Endothelial cell of umbilical vein (primary cell): ENCODE measurements around the gene PKDCC. TPM values are rescaled to one million over a fixed set of nuclear protein-coding genes. Genes with fewer than 3 reads are reported as not detected.
"Not testable (repeated sequence)": the region's sequence is repeated elsewhere in the genome, so short reads cannot be mapped to it uniquely, and the experiment has no call there.

ENCODE experiments used
- BruUV-seq: library from RNA; stranded (reverse); fragments of 400-500 nt; replicated peaks from 2 replicates; lab custom pipeline; 2021; lab: Mats Ljungman, UMichigan
- CTCF ChIA-PET: fragments of 300-600, 350-600 bp; sonication (Branson Sonifier 250); formaldehyde crosslinking; loops from one replicate; lab custom pipeline; 2021; ENCODE audit warnings: antibody characterized with exemption, inconsistent platforms; lab: Charles Lee
- POLR2A ChIA-PET: fragments of 300-600, 350-600 bp; sonication (Branson Sonifier 250); formaldehyde crosslinking; loops from one replicate; lab custom pipeline; 2021; ENCODE audit warnings: antibody characterized with exemption, inconsistent platforms; lab: Charles Lee
- DNase-seq: peaks from one replicate; pipeline ENCODE4 v3.0.0-alpha.2; 2011; ENCODE audit warnings: low read depth, low spot score
- FAIRE-seq: peaks from 2 replicates; lab custom pipeline; 2011; peaks lifted over from hg19 to GRCh38; lab: Jason Lieb, UNC
- H2AFZ ChIP-seq: 2 replicates; pipeline ENCODE4 v1.6.0; 2012; ENCODE audit warnings: low read depth, low read length, control low read depth, inconsistent platforms
- H3K27ac ChIP-seq: 2 replicates; pipeline ENCODE4 v1.5.1; 2011; ENCODE audit warnings: low read depth, mild to moderate bottlenecking, control low read depth, low read length, moderate library complexity; ENCODE audit not compliant: insufficient read depth
- H3K27me3 ChIP-seq, 2 experiments: 2 replicates each; pipeline versions ENCODE4 v1.6.0 to v1.6.1; 2011; ENCODE audit warnings: low read length in 2 of 2, mixed read lengths in 1 of 2; ENCODE audit not compliant: control insufficient read depth in 2 of 2, insufficient read depth in 2 of 2
- H3K36me3 ChIP-seq, 2 experiments: 2 replicates in 1 of 2; 3 replicates in 1 of 2; pipeline ENCODE4 v1.5.1; 2011; ENCODE audit warnings: low read length in 2 of 2, mild to moderate bottlenecking in 1 of 2, moderate library complexity in 1 of 2; ENCODE audit not compliant: control insufficient read depth in 2 of 2, insufficient read depth in 2 of 2; ENCODE audit errors: extremely low read depth in 1 of 2
- H3K4me1 ChIP-seq: 3 replicates; pipeline ENCODE4 v1.5.1; 2011; ENCODE audit warnings: mild to moderate bottlenecking, low read length; ENCODE audit not compliant: control insufficient read depth, insufficient read depth; ENCODE audit errors: extremely low read depth
- H3K4me2 ChIP-seq: 2 replicates; pipeline ENCODE4 v1.6.1; 2011; ENCODE audit warnings: low read length, control low read depth, mixed read lengths; ENCODE audit not compliant: insufficient read depth
- H3K4me3 ChIP-seq, 3 experiments: fragments of 200-600 bp in 1 of 3; sonication (generic), shearing (Covaris generic) in 1 of 3; replicated peaks in 1 of 3; 2 replicates each; pipeline ENCODE4 v1.5.1; 2011 to 2016; ENCODE audit warnings: control low read depth in 3 of 3, low read length in 3 of 3, mild to moderate bottlenecking in 2 of 3, inconsistent platforms in 1 of 3, low read depth in 1 of 3, moderate library complexity in 1 of 3; ENCODE audit not compliant: insufficient read depth in 1 of 3
- H3K79me2 ChIP-seq: 2 replicates; pipeline ENCODE4 v1.6.0; 2012; ENCODE audit warnings: low read length, inconsistent platforms; ENCODE audit not compliant: control insufficient read depth, insufficient read depth
- H3K9ac ChIP-seq: replicated peaks from 2 replicates; pipeline ENCODE3; 2011; ENCODE audit warnings: low read length, control low read depth; ENCODE audit not compliant: insufficient read depth; ENCODE audit errors: extremely low read depth
- H3K9me1 ChIP-seq: replicated peaks from 3 replicates; pipeline ENCODE4 v1.6.0; 2011; ENCODE audit warnings: mild to moderate bottlenecking, low read length; ENCODE audit not compliant: control insufficient read depth, insufficient read depth; ENCODE audit errors: extremely low read depth
- H3K9me3 ChIP-seq: replicated peaks from 2 replicates; pipeline ENCODE4 v1.5.1; 2012; ENCODE audit warnings: low read length, inconsistent platforms; ENCODE audit not compliant: control insufficient read depth, insufficient read depth
- H4K20me1 ChIP-seq: replicated peaks from 2 replicates; pipeline ENCODE3; 2011; ENCODE audit warnings: mild to moderate bottlenecking, low read length; ENCODE audit not compliant: control insufficient read depth, insufficient read depth; ENCODE audit errors: extremely low read depth
- CTCF ChIP-seq, 2 donors: IDR thresholded peaks; 1 replicate in 1 of 2; 2 replicates in 1 of 2; pipeline ENCODE4 v1.5.1; 2011; ENCODE audit warnings: low read length in 2 of 2, mild to moderate bottlenecking in 2 of 2, moderate library complexity in 2 of 2, control low read depth in 1 of 2, inconsistent platforms in 1 of 2, low read depth in 1 of 2; ENCODE audit not compliant: insufficient read depth in 1 of 2; ENCODE audit errors: extremely low read depth in 1 of 2
- EZH2 ChIP-seq: IDR thresholded peaks from 2 replicates; pipeline ENCODE4 v1.6.1; 2012; ENCODE audit warnings: borderline replicate concordance, low read depth, mild to moderate bottlenecking, moderate library complexity, low read length, inconsistent platforms; ENCODE audit not compliant: severe bottlenecking
- FOS ChIP-seq: IDR thresholded peaks from 2 replicates; pipeline ENCODE4 v1.6.1; 2011; ENCODE audit warnings: mild to moderate bottlenecking, low read length, moderate library complexity, borderline replicate concordance; ENCODE audit not compliant: insufficient read depth
- GATA2 ChIP-seq: IDR thresholded peaks from 2 replicates; pipeline ENCODE4 v1.7.0; 2011; ENCODE audit warnings: low read depth, mild to moderate bottlenecking, moderate library complexity, mixed read lengths, low read length; ENCODE audit not compliant: insufficient read length, insufficient read depth
- JUN ChIP-seq: IDR thresholded peaks from 2 replicates; pipeline ENCODE4 v1.6.1; 2011; ENCODE audit warnings: borderline replicate concordance, low read depth; ENCODE audit not compliant: insufficient read length, insufficient read depth
- MAX ChIP-seq: IDR thresholded peaks from 2 replicates; pipeline ENCODE4 v1.6.1; 2011; ENCODE audit not compliant: insufficient read depth, insufficient read length
- MYC ChIP-seq: IDR thresholded peaks from one replicate; pipeline ENCODE4 v1.6.1; 2011; ENCODE audit warnings: mild to moderate bottlenecking, low read depth, low read length
- POLR2A ChIP-seq: IDR thresholded peaks from 2 replicates; pipeline ENCODE4 v1.6.1; 2012; ENCODE audit warnings: low read depth, mild to moderate bottlenecking, control low read depth, low read length
- POLR2AphosphoS5 ChIP-seq: IDR thresholded peaks from 2 replicates; pipeline ENCODE4 v1.6.1; 2012; ENCODE audit warnings: low read depth, mild to moderate bottlenecking, control low read depth, low read length, moderate library complexity; ENCODE audit not compliant: insufficient read depth
- dilution Hi-C: fragments of 300-500 bp; cut with MboI; formaldehyde crosslinking; loops from one replicate; pipeline ENCODE4 v1.15.0; 2019; ENCODE audit warnings: low sequenced_read_pairs; ENCODE audit not compliant: extremely low pct_ligation_motif_present
- intact Hi-C: fragments of 100-400 bp; cut with micrococcal nuclease; formaldehyde crosslinking; loops from one replicate; pipeline ENCODE4 v1.10.0; 2022
- polyA plus RNA-seq, 4 experiments: library from polyadenylated mRNA; depleted of rRNA in 3 of 4; stranded (reverse) in 3 of 4; unstranded in 1 of 4; fragments of >200 nt; gene quantifications; 2 replicates each; pipeline versions ENCODE4 v1.2.1 to v1.2.3, GENCODE V29; 2011 to 2012; ENCODE audit warnings: missing spikeins in 1 of 4
- total RNA-seq: library from RNA; stranded (reverse); gene quantifications from 2 replicates; pipeline ENCODE4 v1.2.3, GENCODE V29; 2021

The PKDCC gene
- total and polyA plus RNA-seq, 2 donors (not counting 3 experiments of a cell fraction or from before 2014, with no cell fraction given): 3.0 to 5.9 TPM

GRCh38 chr2:42065753-42066152 is 17.9 kb downstream of the PKDCC start:
- POLR2A ChIA-PET, H3K79me2 ChIP-seq, BruUV-seq, H3K36me3 ChIP-seq, H3K9me1 ChIP-seq, H3K9ac ChIP-seq, FAIRE-seq, CTCF ChIA-PET, H2AFZ ChIP-seq, H3K9me3 ChIP-seq, dilution Hi-C loops, H3K27me3 ChIP-seq, H3K27ac ChIP-seq, H3K4me3 ChIP-seq, H4K20me1 ChIP-seq, intact Hi-C loops, H3K4me2 ChIP-seq, H3K4me1 ChIP-seq, DNase-seq: not testable (repeated sequence)

GRCh38 chr2:42067001-42067400 is 19.2 kb downstream of the PKDCC start:
- POLR2A ChIA-PET, H3K9ac ChIP-seq, H3K36me3 ChIP-seq, H2AFZ ChIP-seq, H3K9me3 ChIP-seq, H3K4me2 ChIP-seq, H3K27ac ChIP-seq, H3K27me3 ChIP-seq, H3K4me3 ChIP-seq, intact Hi-C loops, H3K9me1 ChIP-seq, FAIRE-seq, BruUV-seq, H3K79me2 ChIP-seq, H3K4me1 ChIP-seq, DNase-seq, dilution Hi-C loops, H4K20me1 ChIP-seq: not testable (repeated sequence)
- CTCF ChIA-PET: interaction anchor here (1.8 kb wide), 1 partner anchor 198 kb away, joined by 5 read pairs; no protein-coding TSS in a partner anchor

- Histone ChIP-seq H3K27ac (no peak overlapping the region), H2AFZ (no peak overlapping the region), H3K4me3 (no peak overlapping the region), H4K20me1 (no peaks in the 10 kb centered on the region), H3K4me1 (no peaks in the 10 kb centered on the region), H3K4me2 (no peak overlapping the region), H3K36me3 (no peaks in the 10 kb centered on the region), H3K79me2 (no peaks in the 10 kb centered on the region), H3K9me3 (no peaks in the 10 kb centered on the region), H3K27me3 (no peaks in the 10 kb centered on the region), H3K9ac (no peak overlapping the region), H3K9me1 (no peaks in the 10 kb centered on the region)
- intact Hi-C loops (no loop called here), dilution Hi-C loops (no loop called here)
- no TSS peak for BruUV-seq
- ChIA-PET POLR2A (no interaction called here), CTCF (interaction anchor here (0.8 to 1.8 kb wide), 2 partner anchors 168 to 198 kb away, joined by 3 to 5 read pairs; no protein-coding TSS in a partner anchor)
- DNase-seq (no peak), FAIRE-seq (no peak)
- TF ChIP-seq FOS: no peak
- TF ChIP-seq JUN: no peak
- no peak for TF ChIP-seq CTCF (IDR thresholded peaks at IDR 0.05; ENCODE audit: extremely low read depth in 1 of 2, insufficient read depth in 1 of 2, low read depth in 1 of 2, low read length in 2 of 2)
- no peak for TF ChIP-seq EZH2
- TF ChIP-seq POLR2A: no peak
- no peak for TF ChIP-seq POLR2AphosphoS5
- no peak for TF ChIP-seq MAX
- TF ChIP-seq MYC: no peak
- no peak for TF ChIP-seq GATA2
Measured at GRCh38 chr2:42067521-42067920, 19.7 kb downstream of the PKDCC start.
